WTC11 (cell line): Measurements from ENCODE around the gene ADAM12. TPM values are rescaled to one million over a fixed set of nuclear protein-coding genes. Genes with fewer than 3 reads are reported as not detected.

ENCODE experiments used
- ATAC-seq: fragments of 200-7000 bp; cut with Tn5 transposase; 2 replicates; pipeline ENCODE4 v1.10.0; 2021; ENCODE audit warnings: mild to moderate bottlenecking, moderate library complexity
- CTCF ChIA-PET: fragments of 300-600 bp; sonication (Branson Sonifier 250); formaldehyde crosslinking; loops from one replicate; lab custom pipeline; 2021; ENCODE audit warnings: antibody characterized with exemption; lab: Charles Lee
- POLR2A ChIA-PET: fragments of 350-600 bp; sonication (Branson Sonifier 250); formaldehyde crosslinking; loops from one replicate; lab custom pipeline; 2021; ENCODE audit warnings: antibody characterized with exemption; lab: Charles Lee
- DNase-seq: peaks from one replicate; pipeline ENCODE4 v3.0.0; 2021; ENCODE audit warnings: low spot score
- H3K27ac Mint-ChIP-seq: 2 replicates; pipeline ENCODE4 v1.8.0; 2021; ENCODE audit warnings: mixed read lengths
- H3K27me3 Mint-ChIP-seq: 2 replicates; pipeline ENCODE4 v1.8.0; 2021; ENCODE audit warnings: low read depth, mild to moderate bottlenecking, moderate library complexity, mixed read lengths
- H3K36me3 Mint-ChIP-seq: 2 replicates; pipeline ENCODE4 v1.8.0; 2021; ENCODE audit warnings: mixed read lengths
- H3K4me1 Mint-ChIP-seq: 2 replicates; pipeline ENCODE4 v1.8.0; 2022; ENCODE audit warnings: mixed read lengths
- H3K4me3 Mint-ChIP-seq: 2 replicates; pipeline ENCODE4 v1.8.0; 2021; ENCODE audit warnings: mild to moderate bottlenecking, moderate library complexity, mixed read lengths
- H3K9me3 Mint-ChIP-seq: 2 replicates; pipeline ENCODE4 v1.8.0; 2021; ENCODE audit warnings: mixed read lengths
- CBFB ChIP-seq: sonication (generic); formaldehyde crosslinking; IDR thresholded peaks from 2 replicates; pipeline ENCODE4 v1.8.1; 2022; ENCODE audit warnings: mild to moderate bottlenecking, low read depth, missing genetic modification reagents
- E2F5 ChIP-seq: sonication (generic); formaldehyde crosslinking; IDR thresholded peaks from 2 replicates; pipeline ENCODE4 v1.8.1; 2022; ENCODE audit warnings: mild to moderate bottlenecking, moderate library complexity, missing genetic modification reagents
- ERG ChIP-seq: fragments of 250-450 bp; sonication (Bioruptor Pico); IDR thresholded peaks from 2 replicates; pipeline ENCODE4 v1.8.0; 2021; ENCODE audit warnings: mild to moderate bottlenecking
- FOXP4 ChIP-seq: sonication (generic); formaldehyde crosslinking; IDR thresholded peaks from 2 replicates; pipeline ENCODE4 v1.8.0; 2022; ENCODE audit warnings: mild to moderate bottlenecking, missing genetic modification reagents
- GABPB1 ChIP-seq: sonication (generic); formaldehyde crosslinking; IDR thresholded peaks from 2 replicates; pipeline ENCODE4 v1.8.1; 2023; ENCODE audit warnings: mild to moderate bottlenecking, missing genetic modification reagents
- IRF2 ChIP-seq: sonication (generic); formaldehyde crosslinking; IDR thresholded peaks from 2 replicates; pipeline ENCODE4 v1.8.0; 2022; ENCODE audit warnings: low read depth, missing genetic modification reagents, borderline replicate concordance
- JUN ChIP-seq: sonication (generic); formaldehyde crosslinking; IDR thresholded peaks from 2 replicates; pipeline ENCODE4 v1.8.0; 2023; ENCODE audit warnings: mild to moderate bottlenecking, missing genetic modification reagents
- MXD4 ChIP-seq: fragments of 250-450 bp; sonication (Bioruptor Pico); IDR thresholded peaks from 2 replicates; pipeline ENCODE4 v1.8.0; 2021; ENCODE audit warnings: mild to moderate bottlenecking, moderate library complexity, borderline replicate concordance
- NFYB ChIP-seq: sonication (generic); formaldehyde crosslinking; conservative IDR thresholded peaks from 2 replicates; pipeline ENCODE4 v1.8.0; 2022; ENCODE audit warnings: low read depth, missing genetic modification reagents
- NR1H2 ChIP-seq: sonication (generic); formaldehyde crosslinking; IDR thresholded peaks from 2 replicates; pipeline ENCODE4 v1.9.0; 2021; ENCODE audit warnings: mild to moderate bottlenecking, moderate library complexity, missing genetic modification reagents
- NR3C1 ChIP-seq: sonication (generic); formaldehyde crosslinking; conservative IDR thresholded peaks from 2 replicates; pipeline ENCODE4 v1.8.1; 2023; ENCODE audit warnings: low read depth, mild to moderate bottlenecking, missing genetic modification reagents
- OVOL2 ChIP-seq: fragments of 250-450 bp; sonication (Bioruptor Pico); IDR thresholded peaks from 2 replicates; pipeline ENCODE4 v1.9.0; 2021; ENCODE audit warnings: mild to moderate bottlenecking, borderline replicate concordance
- PREB ChIP-seq: sonication (generic); formaldehyde crosslinking; IDR thresholded peaks from 2 replicates; pipeline ENCODE4 v1.8.1; 2022; ENCODE audit warnings: mild to moderate bottlenecking, missing genetic modification reagents, moderate library complexity, borderline replicate concordance
- TEAD4 ChIP-seq: sonication (generic); formaldehyde crosslinking; IDR thresholded peaks from 2 replicates; pipeline ENCODE4 v1.8.0; 2022; ENCODE audit warnings: mild to moderate bottlenecking, missing genetic modification reagents
- TP53 ChIP-seq: sonication (generic); formaldehyde crosslinking; IDR thresholded peaks from 2 replicates; pipeline ENCODE4 v1.8.1; 2023; ENCODE audit warnings: mild to moderate bottlenecking, missing genetic modification reagents
- USF2 ChIP-seq: sonication (generic); formaldehyde crosslinking; IDR thresholded peaks from 2 replicates; pipeline ENCODE4 v1.8.1; 2023; ENCODE audit warnings: mild to moderate bottlenecking, missing genetic modification reagents, moderate library complexity
- ZBTB21 ChIP-seq: sonication (generic); formaldehyde crosslinking; IDR thresholded peaks from 2 replicates; pipeline ENCODE4 v1.8.1; 2023; ENCODE audit warnings: mild to moderate bottlenecking, missing genetic modification reagents, borderline replicate concordance
- ZBTB43 ChIP-seq: sonication (generic); formaldehyde crosslinking; IDR thresholded peaks from 2 replicates; pipeline ENCODE4 v1.8.1; 2023; ENCODE audit warnings: mild to moderate bottlenecking, missing genetic modification reagents
- ZNF121 ChIP-seq: sonication (generic); formaldehyde crosslinking; IDR thresholded peaks from 2 replicates; pipeline ENCODE4 v1.8.0; 2023; ENCODE audit warnings: missing genetic modification reagents
- ZNF263 ChIP-seq: sonication (generic); formaldehyde crosslinking; IDR thresholded peaks from 2 replicates; pipeline ENCODE4 v1.8.1; 2022; ENCODE audit warnings: low read depth, mild to moderate bottlenecking, moderate library complexity, missing genetic modification reagents
- total RNA-seq: library from RNA; stranded (reverse); gene quantifications from 3 replicates; pipeline ENCODE4 v1.2.3, GENCODE V29; 2021

The ADAM12 gene
- total RNA-seq, 1 experiment from 2014 or later = 0.22 TPM

GRCh38 chr10:126029999-126030398 is 358.3 kb downstream of the ADAM12 start (continued):
- TF ChIP-seq E2F5 (CRISPR knock-in tag) = no peak
- no peak for TF ChIP-seq CBFB (CRISPR knock-in tag)
- TF ChIP-seq ZBTB43 (CRISPR knock-in tag) = no peak
- TF ChIP-seq GABPB1 (CRISPR knock-in tag) = no peak
- TF ChIP-seq NR1H2 (CRISPR knock-in tag) = no peak

GRCh38 chr10:126027692-126028091 is 360.6 kb downstream of the ADAM12 start:
- H3K36me3 Mint-ChIP-seq = peaks cover 5% of the 10 kb centered on the region; the same call in 1 of the 2 replicates
- ATAC-seq = no peak
- TF ChIP-seq ZNF263 (CRISPR knock-in tag) (no peak), ZBTB21 (CRISPR knock-in tag) (no peak)
- no peak overlapping the region for H3K4me3 Mint-ChIP-seq
- ChIA-PET CTCF (interaction anchor here (1.2 kb wide), 1 partner anchor 47 kb away, joined by 3 read pairs; no protein-coding TSS in a partner anchor), POLR2A (no interaction called here)
- H3K27ac Mint-ChIP-seq = no peak overlapping the region
- peaks cover 34% of the 10 kb centered on the region for H3K9me3 Mint-ChIP-seq
- DNase-seq = no peak
- no peaks in the 10 kb centered on the region for H3K4me1 Mint-ChIP-seq
- H3K27me3 Mint-ChIP-seq = peaks cover 2% of the 10 kb centered on the region; the same call in 1 of the 2 replicates

GRCh38 chr10:126022841-126023240 is 365.4 kb downstream of the ADAM12 start:
- CTCF ChIA-PET = no interaction called here
- POLR2A ChIA-PET = no interaction called here
- TF ChIP-seq ZNF121 (CRISPR knock-in tag) (no peak), NR3C1 (CRISPR knock-in tag) (no peak), ZNF263 (CRISPR knock-in tag) (no peak), OVOL2 (CRISPR knock-in tag) (no peak), ERG (CRISPR knock-in tag) (no peak), MXD4 (no peak), NFYB (no peak), USF2 (CRISPR knock-in tag) (no peak), CBFB (CRISPR knock-in tag) (no peak), ZBTB21 (CRISPR knock-in tag) (no peak), TP53 (CRISPR knock-in tag) (no peak), FOXP4 (no peak), IRF2 (no peak), PREB (no peak), TEAD4 (CRISPR knock-in tag) (no peak), JUN (no peak)

More at GRCh38 chr10:126022841-126023240, 365.4 kb downstream of the ADAM12 start:
- peaks cover 17% of the 10 kb centered on the region for H3K9me3 Mint-ChIP-seq
- peaks cover 2% of the 10 kb centered on the region; the same call in 1 of the 2 replicates for H3K27me3 Mint-ChIP-seq
- ATAC-seq (no peak), DNase-seq (no peak)
- peaks cover 2% of the 10 kb centered on the region; the same call in 1 of the 2 replicates for H3K4me1 Mint-ChIP-seq
- H3K36me3 Mint-ChIP-seq = no peaks in the 10 kb centered on the region
- no peak overlapping the region for H3K4me3 Mint-ChIP-seq
- H3K27ac Mint-ChIP-seq = no peak overlapping the region
